Measurements from ENCODE around the gene SLC27A2.
"Not testable (repeated sequence)": the region's sequence is repeated elsewhere in the genome, so short reads cannot be mapped to it uniquely, and the experiment has no call there.

Gene SLC27A2

DNA sequence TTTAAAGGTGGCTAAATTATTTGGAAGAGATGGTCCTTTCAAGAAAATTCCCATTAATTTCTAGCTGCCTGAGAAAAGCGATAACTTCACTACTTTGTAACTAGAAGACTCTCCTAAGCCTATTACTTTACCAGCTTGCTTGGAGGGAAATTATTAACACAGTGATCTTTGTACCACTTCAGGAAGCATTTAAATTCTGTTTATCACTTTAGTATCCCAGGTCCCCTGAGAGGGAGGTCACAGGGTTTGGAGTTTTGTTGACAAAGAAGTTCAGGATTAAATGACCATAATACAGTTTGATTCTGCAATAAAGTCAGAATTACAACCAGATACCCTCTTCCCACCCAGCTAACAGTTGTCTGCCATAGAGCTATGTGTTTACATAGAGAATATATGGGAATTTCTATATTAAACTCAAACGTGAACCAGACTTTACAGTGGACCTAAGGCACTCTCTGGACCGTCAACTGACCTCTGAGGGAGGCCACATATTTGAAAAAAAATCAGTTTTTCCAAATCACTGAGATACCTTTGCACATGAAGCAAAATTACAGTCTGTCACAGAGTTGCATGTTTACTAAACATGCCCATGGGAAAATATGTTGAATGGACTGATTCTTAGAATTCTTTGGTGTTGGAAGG is 3.0 kb downstream of the SLC27A2 start:
- no peak for TF ChIP-seq CTCF (conservative IDR thresholded peaks at IDR 0.05; ENCODE audit: low read length)
- no peak for DNase-seq (ENCODE audit: low read depth)
- H3K4me3 ChIP-seq (ENCODE audit: low read length): no peak overlapping the region

DNA sequence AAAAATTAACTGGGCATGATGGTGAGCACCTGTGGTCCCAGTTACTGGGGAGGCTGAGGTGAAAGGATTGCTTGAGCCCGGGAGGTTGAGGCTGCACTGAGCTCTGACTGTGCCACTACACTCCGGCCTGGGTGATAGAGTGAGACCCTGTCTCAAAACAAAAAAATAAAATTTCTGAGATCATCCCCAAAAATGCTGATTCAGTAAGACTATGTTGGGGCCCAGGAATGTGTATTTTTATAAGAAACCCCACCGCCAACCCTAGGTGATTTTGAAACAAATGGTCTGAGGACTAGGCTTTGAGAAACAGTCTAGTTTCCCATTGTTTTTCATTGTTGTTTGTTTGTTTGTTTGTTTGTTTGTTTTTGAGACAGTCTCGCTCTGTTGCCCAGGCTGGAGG is 4.1 kb downstream of the SLC27A2 start:
- H3K4me3 ChIP-seq (ENCODE audit: low read length): no peak overlapping the region
- no peak for DNase-seq (ENCODE audit: low read depth)
- TF ChIP-seq CTCF (conservative IDR thresholded peaks at IDR 0.05; ENCODE audit: low read length): no peak

DNA sequence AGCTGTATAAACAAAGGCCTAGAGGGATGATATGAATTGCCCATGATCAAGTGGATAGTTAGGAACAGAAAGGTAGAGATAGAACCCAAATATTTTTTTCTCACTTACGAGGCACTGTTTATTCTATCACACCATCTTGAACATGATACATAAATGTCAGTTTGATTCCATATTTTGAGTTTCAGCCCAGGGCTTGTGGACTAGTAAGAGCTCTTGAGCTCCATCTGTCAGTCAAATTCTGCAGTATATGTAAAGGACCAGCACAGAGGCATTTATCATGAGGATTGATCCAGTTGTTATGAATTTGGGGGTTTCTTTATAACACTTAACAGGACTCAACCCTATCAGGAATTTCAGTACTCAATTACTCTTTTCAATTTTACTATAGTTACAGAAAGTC is 4.8 kb downstream of the SLC27A2 start:
- TF ChIP-seq CTCF (conservative IDR thresholded peaks at IDR 0.05; ENCODE audit: low read length): no peak
- DNase-seq (ENCODE audit: low read depth): no peak
- no peak overlapping the region for H3K4me3 ChIP-seq (ENCODE audit: low read length)

DNA sequence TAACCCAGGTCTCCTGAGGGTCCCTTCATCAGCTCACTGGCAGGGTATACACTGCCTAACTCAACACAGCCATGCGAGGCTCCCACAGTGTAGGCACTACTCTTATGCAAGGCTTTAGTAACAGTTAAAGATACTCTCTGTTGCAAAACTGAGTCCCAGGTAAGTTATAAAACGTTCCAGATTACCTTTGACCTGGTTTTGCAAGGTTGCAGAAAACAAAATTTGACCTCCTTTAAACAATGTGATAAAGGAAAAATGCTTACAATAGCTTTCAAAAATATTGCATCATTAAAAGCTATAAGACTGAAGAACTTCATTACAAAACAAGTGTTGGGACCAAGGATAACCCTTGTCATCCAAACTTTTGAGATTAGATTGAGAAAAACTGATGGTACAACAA is 5.5 kb downstream of the SLC27A2 start:
- DNase-seq (ENCODE audit: low read depth): no peak
- no peak for TF ChIP-seq CTCF (conservative IDR thresholded peaks at IDR 0.05; ENCODE audit: low read length)
- no peak overlapping the region for H3K4me3 ChIP-seq (ENCODE audit: low read length)

- H3K4me3 ChIP-seq (ENCODE audit: low read length): no peak overlapping the region
- no peak for TF ChIP-seq CTCF (conservative IDR thresholded peaks at IDR 0.05; ENCODE audit: low read length)
- no peak for DNase-seq (ENCODE audit: low read depth)
Measured at GRCh38 chr15:50187997-50188396, 6.0 kb downstream of the SLC27A2 start.

- not testable (repeated sequence) for DNase-seq (ENCODE audit: low read depth); H3K4me3 ChIP-seq (ENCODE audit: low read length)
Measured at GRCh38 chr15:50188793-50189192, 6.8 kb downstream of the SLC27A2 start.

DNA sequence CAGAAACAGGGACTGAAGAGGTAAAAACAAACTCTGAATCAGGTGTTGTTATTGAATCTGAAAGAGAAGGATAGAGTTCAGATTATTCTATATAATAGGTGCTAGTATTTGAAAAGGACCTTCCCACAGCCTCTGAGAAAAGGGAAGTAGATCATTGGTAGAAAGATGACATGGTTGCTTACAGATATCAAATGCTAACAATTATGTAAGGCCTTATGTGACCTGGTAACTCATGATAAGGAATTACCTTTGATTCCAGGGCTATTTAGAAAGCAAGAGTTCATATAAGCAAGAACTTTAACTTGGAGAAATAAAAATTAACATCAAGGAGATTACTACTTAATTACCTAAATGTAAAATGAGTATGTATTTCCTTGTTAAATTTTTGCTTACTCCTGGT is 7.6 kb downstream of the SLC27A2 start:
- TF ChIP-seq CTCF (conservative IDR thresholded peaks at IDR 0.05; ENCODE audit: low read length): no peak
- no peak for DNase-seq (ENCODE audit: low read depth)
- no peak overlapping the region for H3K4me3 ChIP-seq (ENCODE audit: low read length)

- no peak overlapping the region for H3K4me3 ChIP-seq (ENCODE audit: low read length)
- no peak for DNase-seq (ENCODE audit: low read depth)
- no peak for TF ChIP-seq CTCF (conservative IDR thresholded peaks at IDR 0.05; ENCODE audit: low read length)
Measured at GRCh38 chr15:50190166-50190570, 8.2 kb downstream of the SLC27A2 start.
